ENCODE data around the gene SBDS.

The SBDS gene

DNA sequence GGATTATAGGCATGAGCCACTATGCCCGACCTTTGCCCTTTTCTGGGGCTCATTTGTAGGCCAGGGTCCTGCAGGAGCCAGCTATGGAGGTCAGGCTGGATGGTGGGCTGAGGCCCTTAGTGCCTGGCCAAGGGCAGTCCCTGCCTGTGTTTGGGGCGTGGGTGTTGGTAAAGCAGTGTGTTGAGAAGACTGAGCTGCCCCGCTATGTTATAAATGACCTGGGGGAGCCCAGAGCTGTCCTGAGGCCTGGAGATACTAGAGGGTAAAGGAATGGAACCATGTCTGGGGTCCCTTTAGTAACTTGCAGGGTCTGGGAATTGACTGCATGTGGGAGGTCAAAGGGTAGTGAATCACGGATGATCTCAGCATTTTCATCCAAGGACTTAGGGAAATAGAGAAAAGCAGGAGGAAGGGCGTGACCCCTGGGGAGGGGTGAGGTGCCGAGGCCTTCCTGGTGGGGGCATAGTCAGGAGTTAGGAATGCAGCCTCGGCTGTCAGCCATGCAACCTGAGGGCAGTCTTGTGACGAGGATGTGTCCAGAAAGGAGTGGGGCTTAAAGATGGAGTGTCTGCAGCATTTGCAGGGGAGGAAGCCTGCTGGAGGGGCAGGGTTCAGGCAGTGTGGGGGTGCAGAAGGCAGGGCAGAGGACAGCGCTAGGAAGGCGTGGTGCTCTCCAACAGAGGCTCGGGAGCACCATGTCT is 42.9 kb downstream of the SBDS start:
- H2AFZ ChIP-seq (ENCODE audit: low read depth, low read length, severe bottlenecking) = no peak overlapping the region
- peaks cover 6% of the 10 kb centered on the region; the same call in 1 of the 2 replicates for H3F3A ChIP-seq (ENCODE audit: insufficient read depth)
- no peak overlapping the region for H3K4me3 ChIP-seq (ENCODE audit: insufficient read depth, low read length, poor library complexity, severe bottlenecking)
- H4K20me1 ChIP-seq (ENCODE audit: low read depth, low read length) = no peaks in the 10 kb centered on the region
- no peak overlapping the region for H3K9ac ChIP-seq (ENCODE audit: low read length)
- TF ChIP-seq CTCF (IDR thresholded peaks at IDR 0.05; ENCODE audit: insufficient read depth, low read length, poor library complexity, severe bottlenecking) (no peak), EZH2phosphoT487 (conservative IDR thresholded peaks at IDR 0.05; ENCODE audit: low read length) (no peak)
- H3K36me3 ChIP-seq (ENCODE audit: low read length) = peaks cover 46% of the 10 kb centered on the region; the same call in 1 of the 2 replicates
- no peaks in the 10 kb centered on the region for H3K27me3 ChIP-seq (ENCODE audit: low read length)
- no peaks in the 10 kb centered on the region for H3K9me3 ChIP-seq (ENCODE audit: insufficient read depth, low read length)
- H3K4me2 ChIP-seq (ENCODE audit: low read depth, low read length, poor library complexity, severe bottlenecking) = no peak overlapping the region
- H3K27ac ChIP-seq (ENCODE audit: low read depth, low read length) = no peak overlapping the region
- H3K9me2 ChIP-seq (replicated peaks; ENCODE audit: insufficient read depth, low read length) = no peaks in the 10 kb centered on the region
- no peaks in the 10 kb centered on the region for H3K79me2 ChIP-seq (ENCODE audit: insufficient read depth, low read length)

GRCh38 chr7:66950763-66951162 is 44.6 kb downstream of the SBDS start:
- H3K9ac ChIP-seq (ENCODE audit: low read length) = no peak overlapping the region
- no peaks in the 10 kb centered on the region for H3K9me3 ChIP-seq (ENCODE audit: insufficient read depth, low read length)
- H3K4me2 ChIP-seq (ENCODE audit: low read depth, low read length, poor library complexity, severe bottlenecking) = no peak overlapping the region
- no peak overlapping the region for H3K27ac ChIP-seq (ENCODE audit: low read depth, low read length)
- H3K27me3 ChIP-seq (ENCODE audit: low read length) = no peaks in the 10 kb centered on the region
- TF ChIP-seq CTCF (IDR thresholded peaks at IDR 0.05; ENCODE audit: insufficient read depth, low read length, poor library complexity, severe bottlenecking) (no peak), EZH2phosphoT487 (conservative IDR thresholded peaks at IDR 0.05; ENCODE audit: low read length) (no peak)
- H3K79me2 ChIP-seq (ENCODE audit: insufficient read depth, low read length) = no peaks in the 10 kb centered on the region
- H4K20me1 ChIP-seq (ENCODE audit: low read depth, low read length) = no peaks in the 10 kb centered on the region
- H3K36me3 ChIP-seq (ENCODE audit: low read length) = peaks cover 35% of the 10 kb centered on the region; the same call in 1 of the 2 replicates
- H3K4me3 ChIP-seq (ENCODE audit: insufficient read depth, low read length, poor library complexity, severe bottlenecking) = no peak overlapping the region
- no peak overlapping the region for H2AFZ ChIP-seq (ENCODE audit: low read depth, low read length, severe bottlenecking)
- no peaks in the 10 kb centered on the region for H3K9me2 ChIP-seq (replicated peaks; ENCODE audit: insufficient read depth, low read length)
- H3F3A ChIP-seq (ENCODE audit: insufficient read depth) = peaks cover 6% of the 10 kb centered on the region; the same call in 1 of the 2 replicates

- no peak for TF ChIP-seq EZH2phosphoT487 (conservative IDR thresholded peaks at IDR 0.05; ENCODE audit: low read length)
- TF ChIP-seq CTCF (IDR thresholded peaks at IDR 0.05; ENCODE audit: insufficient read depth, low read length, poor library complexity, severe bottlenecking) = no peak
- no peak overlapping the region for H3K4me2 ChIP-seq (ENCODE audit: low read depth, low read length, poor library complexity, severe bottlenecking)
- no peaks in the 10 kb centered on the region for H3K27me3 ChIP-seq (ENCODE audit: low read length)
- H3F3A ChIP-seq (ENCODE audit: insufficient read depth) = peaks cover 6% of the 10 kb centered on the region; the same call in 1 of the 2 replicates
- no peaks in the 10 kb centered on the region for H3K9me2 ChIP-seq (replicated peaks; ENCODE audit: insufficient read depth, low read length)
- no peak overlapping the region for H2AFZ ChIP-seq (ENCODE audit: low read depth, low read length, severe bottlenecking)
- H4K20me1 ChIP-seq (ENCODE audit: low read depth, low read length) = no peaks in the 10 kb centered on the region
- no peak overlapping the region for H3K9ac ChIP-seq (ENCODE audit: low read length)
- no peaks in the 10 kb centered on the region for H3K79me2 ChIP-seq (ENCODE audit: insufficient read depth, low read length)
- H3K27ac ChIP-seq (ENCODE audit: low read depth, low read length) = no peak overlapping the region
- H3K4me3 ChIP-seq (ENCODE audit: insufficient read depth, low read length, poor library complexity, severe bottlenecking) = no peak overlapping the region
- H3K36me3 ChIP-seq (ENCODE audit: low read length) = peaks cover 33% of the 10 kb centered on the region; the same call in 1 of the 2 replicates
- H3K9me3 ChIP-seq (ENCODE audit: insufficient read depth, low read length) = no peaks in the 10 kb centered on the region
These were observed 45.1 kb downstream of the SBDS start for GRCh38 chr7:66950311-66950710.
